Measurements from ENCODE around the gene SLC4A8.

- TF ChIP-seq CTCF (IDR thresholded peaks at IDR 0.05) (no peak), POLR2A (IDR thresholded peaks at IDR 0.05) (no peak), POLR2AphosphoS5 (IDR thresholded peaks at IDR 0.05) (no peak)
These were observed 113.5 kb downstream of the SLC4A8 start for GRCh38 chr12:51538149-51538548.
